ENCODE data around the gene DNASE1. TPM values are rescaled to one million over a fixed set of nuclear protein-coding genes. Genes with fewer than 3 reads are reported as not detected.

Gene DNASE1
- total RNA-seq, 1 donor from 2014 or later, result 22.8 TPM

DNA sequence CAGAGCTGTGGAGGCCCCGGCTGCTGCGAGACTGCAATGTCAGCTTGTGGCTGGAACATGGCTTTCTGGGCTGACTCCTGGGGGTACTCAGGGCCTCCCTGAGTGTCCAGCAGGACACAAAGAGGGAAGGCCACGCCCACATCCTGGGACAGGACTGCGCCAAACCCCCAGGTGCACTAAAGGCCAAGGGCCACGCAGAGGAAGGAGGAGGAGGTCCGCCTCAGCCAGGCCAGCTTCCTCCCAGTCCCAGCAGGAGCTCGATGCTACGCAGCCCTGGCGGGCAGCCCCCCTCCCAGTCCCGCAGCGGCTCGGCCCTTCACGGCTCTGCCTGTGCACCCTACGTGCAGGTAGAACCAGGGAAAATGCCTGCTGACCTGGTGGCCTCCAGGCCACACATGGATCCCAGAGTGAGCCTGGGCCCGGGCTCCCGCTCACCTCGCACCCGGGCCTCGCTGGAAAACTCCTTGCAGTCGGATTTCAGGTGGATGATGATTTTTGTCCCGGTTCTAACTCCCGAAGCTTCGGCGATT, 21.2 kb downstream of the DNASE1 start:
- Mint-ChIP-seq H3K27me3 (ENCODE audit: insufficient read depth, low read depth) (peaks cover 5% of the 10 kb centered on the region), H3K4me3 (no peak overlapping the region), H3K4me1 (peaks cover 10% of the 10 kb centered on the region), H3K9me3 (no peaks in the 10 kb centered on the region), H3K36me3 (peaks cover 28% of the 10 kb centered on the region), H3K27ac (no peak overlapping the region)
- Histone ChIP-seq H3K4me3 (no peak overlapping the region), H3K4me1 (no peaks in the 10 kb centered on the region), H3K9me3 (ENCODE audit: low read depth) (no peaks in the 10 kb centered on the region), H4K20me1 (ENCODE audit: low read depth) (no peaks in the 10 kb centered on the region), H3K36me3 (no peaks in the 10 kb centered on the region), H3K79me2 (ENCODE audit: low read depth) (no peaks in the 10 kb centered on the region), H3K27ac (no peak overlapping the region), H3K9ac (no peak overlapping the region), H3F3A (ENCODE audit: low read depth) (no peaks in the 10 kb centered on the region), H3K4me2 (no peak overlapping the region), H3K27me3 (no peaks in the 10 kb centered on the region), H2AFZ (replicated peaks) (no peak overlapping the region)
- TF ChIP-seq, protein P1, sequence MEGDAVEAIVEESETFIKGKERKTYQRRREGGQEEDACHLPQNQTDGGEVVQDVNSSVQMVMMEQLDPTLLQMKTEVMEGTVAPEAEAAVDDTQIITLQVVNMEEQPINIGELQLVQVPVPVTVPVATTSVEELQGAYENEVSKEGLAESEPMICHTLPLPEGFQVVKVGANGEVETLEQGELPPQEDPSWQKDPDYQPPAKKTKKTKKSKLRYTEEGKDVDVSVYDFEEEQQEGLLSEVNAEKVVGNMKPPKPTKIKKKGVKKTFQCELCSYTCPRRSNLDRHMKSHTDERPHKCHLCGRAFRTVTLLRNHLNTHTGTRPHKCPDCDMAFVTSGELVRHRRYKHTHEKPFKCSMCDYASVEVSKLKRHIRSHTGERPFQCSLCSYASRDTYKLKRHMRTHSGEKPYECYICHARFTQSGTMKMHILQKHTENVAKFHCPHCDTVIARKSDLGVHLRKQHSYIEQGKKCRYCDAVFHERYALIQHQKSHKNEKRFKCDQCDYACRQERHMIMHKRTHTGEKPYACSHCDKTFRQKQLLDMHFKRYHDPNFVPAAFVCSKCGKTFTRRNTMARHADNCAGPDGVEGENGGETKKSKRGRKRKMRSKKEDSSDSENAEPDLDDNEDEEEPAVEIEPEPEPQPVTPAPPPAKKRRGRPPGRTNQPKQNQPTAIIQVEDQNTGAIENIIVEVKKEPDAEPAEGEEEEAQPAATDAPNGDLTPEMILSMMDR (IDR thresholded peaks at IDR 0.05), result no peak
- no peak for TF ChIP-seq EZH2 (IDR thresholded peaks at IDR 0.05)
- TF ChIP-seq EZH2phosphoT487 (IDR thresholded peaks at IDR 0.05), result no peak
- DNase-seq (ENCODE audit: low spot score), result no peak

DNA sequence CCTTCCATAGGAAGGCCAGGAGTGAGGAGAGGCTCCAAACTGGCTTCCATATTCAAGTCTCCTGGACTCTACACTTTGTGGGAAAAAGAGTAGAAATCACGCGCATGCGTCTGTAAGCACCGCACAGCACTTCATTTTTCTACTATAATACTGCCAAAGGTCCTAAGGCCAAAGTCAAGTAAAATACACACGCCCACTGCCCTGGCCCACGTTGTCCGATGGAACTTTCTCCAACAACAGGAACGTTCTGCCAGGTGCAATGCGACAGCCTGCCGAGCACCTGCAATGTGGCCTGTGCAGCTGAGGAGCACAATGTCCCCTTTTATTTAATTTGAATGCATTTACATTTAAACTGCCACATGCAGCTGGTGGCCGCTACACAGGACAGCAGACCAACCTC, 23.5 kb downstream of the DNASE1 start:
- H3K9ac ChIP-seq, result no peak overlapping the region
- no peaks in the 10 kb centered on the region for H4K20me1 ChIP-seq (ENCODE audit: low read depth)
- no peak overlapping the region for H3K27ac Mint-ChIP-seq
- H3K27ac ChIP-seq, result no peak overlapping the region
- no peak overlapping the region for H3K4me3 ChIP-seq
- DNase-seq (ENCODE audit: low spot score), result no peak
- no peaks in the 10 kb centered on the region for H3K9me3 Mint-ChIP-seq
- no peaks in the 10 kb centered on the region for H3F3A ChIP-seq (ENCODE audit: low read depth)
- H2AFZ ChIP-seq (replicated peaks), result no peak overlapping the region
- H3K4me1 Mint-ChIP-seq, result peaks cover 10% of the 10 kb centered on the region
- H3K4me3 Mint-ChIP-seq, result no peak overlapping the region
- H3K4me2 ChIP-seq, result no peak overlapping the region
- TF ChIP-seq, protein P1 (IDR thresholded peaks at IDR 0.05), result no peak
- TF ChIP-seq EZH2 (IDR thresholded peaks at IDR 0.05) (no peak), EZH2phosphoT487 (IDR thresholded peaks at IDR 0.05) (no peak)
- no peaks in the 10 kb centered on the region for H3K4me1 ChIP-seq
- no peaks in the 10 kb centered on the region for H3K9me3 ChIP-seq (ENCODE audit: low read depth)
- peaks cover 3% of the 10 kb centered on the region for H3K27me3 Mint-ChIP-seq (ENCODE audit: insufficient read depth, low read depth)
- H3K79me2 ChIP-seq (ENCODE audit: low read depth), result no peaks in the 10 kb centered on the region
- H3K36me3 ChIP-seq, result peaks cover 5% of the 10 kb centered on the region
- peaks cover 34% of the 10 kb centered on the region for H3K36me3 Mint-ChIP-seq
- no peaks in the 10 kb centered on the region for H3K27me3 ChIP-seq

DNA sequence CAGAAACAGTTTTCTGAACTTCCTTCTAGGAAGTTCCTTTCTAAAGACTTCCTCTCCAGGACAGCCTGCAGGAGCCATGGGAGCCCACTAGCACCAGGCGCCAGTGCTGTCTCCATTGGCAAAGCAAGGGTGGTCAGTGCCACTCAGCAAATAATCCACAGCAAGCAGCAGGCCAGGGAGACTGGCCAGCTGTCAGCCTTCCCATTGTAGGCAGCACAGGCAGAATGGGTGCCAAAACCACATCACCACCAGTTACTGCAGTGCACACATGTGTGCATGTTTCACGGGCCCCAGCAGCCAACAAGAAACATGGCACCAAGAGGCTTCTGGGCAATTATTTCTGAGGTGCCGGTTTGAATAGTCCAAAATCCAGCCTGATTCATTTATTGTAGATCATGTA, 26.7 kb downstream of the DNASE1 start:
- Histone ChIP-seq H3K36me3 (peaks cover 5% of the 10 kb centered on the region), H3K9ac (no peak overlapping the region), H3K9me3 (ENCODE audit: low read depth) (no peaks in the 10 kb centered on the region), H3F3A (ENCODE audit: low read depth) (no peaks in the 10 kb centered on the region), H3K4me1 (no peaks in the 10 kb centered on the region), H3K27ac (no peak overlapping the region), H3K4me2 (no peak overlapping the region), H3K27me3 (no peaks in the 10 kb centered on the region), H3K4me3 (no peak overlapping the region), H2AFZ (replicated peaks) (no peak overlapping the region), H3K79me2 (ENCODE audit: low read depth) (no peaks in the 10 kb centered on the region), H4K20me1 (ENCODE audit: low read depth) (no peaks in the 10 kb centered on the region)
- no peak overlapping the region for H3K27ac Mint-ChIP-seq
- H3K4me1 Mint-ChIP-seq, result no peaks in the 10 kb centered on the region
- DNase-seq (ENCODE audit: low spot score), result no peak
- no peaks in the 10 kb centered on the region for H3K9me3 Mint-ChIP-seq
- H3K27me3 Mint-ChIP-seq (ENCODE audit: insufficient read depth, low read depth), result peaks cover 3% of the 10 kb centered on the region
- TF ChIP-seq EZH2 (IDR thresholded peaks at IDR 0.05) (no peak), EZH2phosphoT487 (IDR thresholded peaks at IDR 0.05) (no peak)
- TF ChIP-seq, protein P1 (IDR thresholded peaks at IDR 0.05), result no peak
- H3K4me3 Mint-ChIP-seq, result no peak overlapping the region
- H3K36me3 Mint-ChIP-seq, result peaks cover 29% of the 10 kb centered on the region

Measured in neural progenitor cell (in vitro differentiated cells).